Measurements from ENCODE around the gene STMN1.

GRCh38 chr1:25918615-25919014 lies 12.4 kb upstream of the STMN1 start:
- TF ChIP-seq CTCF (IDR thresholded peaks at IDR 0.05) (no peak), EP300 (IDR thresholded peaks at IDR 0.05) (no peak), BHLHE40 (IDR thresholded peaks at IDR 0.05; ENCODE audit: low read depth, low read length) (no peak), REST (IDR thresholded peaks at IDR 0.05) (no peak), POLR2AphosphoS2 (conservative IDR thresholded peaks at IDR 0.05; ENCODE audit: low read length) (no peak), POLR2A (IDR thresholded peaks at IDR 0.05; ENCODE audit: low read length) (no peak), RARB (CRISPR knock-in tag; IDR thresholded peaks at IDR 0.05) (no peak), RFX5 (IDR thresholded peaks at IDR 0.05) (no peak), USF2 (IDR thresholded peaks at IDR 0.05) (no peak), SMC3 (IDR thresholded peaks at IDR 0.05) (no peak), MYC (IDR thresholded peaks at IDR 0.05; ENCODE audit: borderline replicate concordance, low read length) (no peak)

Measured in A549 (cell line).